ENCODE data around the gene SLC35F4.
"Not testable (repeated sequence)": the region's sequence is repeated elsewhere in the genome, so short reads cannot be mapped to it uniquely, and the experiment has no call there.

Gene SLC35F4

GRCh38 chr14:57796556-57796955 lies 69.3 kb downstream of the SLC35F4 start:
- DNase-seq, result no peak

GRCh38 chr14:57785058-57785457 lies 80.8 kb downstream of the SLC35F4 start:
- no peak for DNase-seq

GRCh38 chr14:57771801-57772200 lies 94.1 kb downstream of the SLC35F4 start:
- no peak for DNase-seq

- no peak for DNase-seq
Measured at GRCh38 chr14:57769863-57770523, 95.9 kb downstream of the SLC35F4 start.

- no peak for DNase-seq
Measured at GRCh38 chr14:57761800-57762199, 104.1 kb downstream of the SLC35F4 start.

- DNase-seq, result no peak
Measured at GRCh38 chr14:57760896-57761295, 105.0 kb downstream of the SLC35F4 start.

- no peak for DNase-seq
Measured at GRCh38 chr14:57755018-57755521, 110.8 kb downstream of the SLC35F4 start.

GRCh38 chr14:57754527-57754926 lies 111.4 kb downstream of the SLC35F4 start:
- DNase-seq, result no peak

GRCh38 chr14:57753821-57754220 lies 112.1 kb downstream of the SLC35F4 start:
- no peak for DNase-seq

GRCh38 chr14:57752142-57752695 lies 113.7 kb downstream of the SLC35F4 start:
- DNase-seq, result not testable (repeated sequence)

- no peak for DNase-seq
Measured at GRCh38 chr14:57751400-57751799, 114.5 kb downstream of the SLC35F4 start.

GRCh38 chr14:57749267-57749666 lies 116.6 kb downstream of the SLC35F4 start:
- DNase-seq, result no peak

- no peak for DNase-seq
Measured at GRCh38 chr14:57748279-57748678, 117.6 kb downstream of the SLC35F4 start.

GRCh38 chr14:57747036-57747435 lies 118.9 kb downstream of the SLC35F4 start:
- DNase-seq, result no peak

GRCh38 chr14:57746563-57746962 lies 119.3 kb downstream of the SLC35F4 start:
- no peak for DNase-seq

GRCh38 chr14:57739516-57739915 lies 126.4 kb downstream of the SLC35F4 start:
- DNase-seq, result no peak

- DNase-seq, result no peak
Measured at GRCh38 chr14:57737598-57737997, 128.3 kb downstream of the SLC35F4 start.

GRCh38 chr14:57736391-57736790 lies 129.5 kb downstream of the SLC35F4 start:
- no peak for DNase-seq

GRCh38 chr14:57735276-57735675 lies 130.6 kb downstream of the SLC35F4 start:
- no peak for DNase-seq

- no peak for DNase-seq
Measured at GRCh38 chr14:57732463-57733285, 133.2 kb downstream of the SLC35F4 start.

GRCh38 chr14:57729208-57730187 lies 136.4 kb downstream of the SLC35F4 start:
- no peak for DNase-seq

GRCh38 chr14:57725399-57726077 lies 140.4 kb downstream of the SLC35F4 start:
- no peak for DNase-seq
